Measurements from ENCODE around the gene TPD52L2.
"Not testable (repeated sequence)": the region's sequence is repeated elsewhere in the genome, so short reads cannot be mapped to it uniquely, and the experiment has no call there.

The TPD52L2 gene

DNA sequence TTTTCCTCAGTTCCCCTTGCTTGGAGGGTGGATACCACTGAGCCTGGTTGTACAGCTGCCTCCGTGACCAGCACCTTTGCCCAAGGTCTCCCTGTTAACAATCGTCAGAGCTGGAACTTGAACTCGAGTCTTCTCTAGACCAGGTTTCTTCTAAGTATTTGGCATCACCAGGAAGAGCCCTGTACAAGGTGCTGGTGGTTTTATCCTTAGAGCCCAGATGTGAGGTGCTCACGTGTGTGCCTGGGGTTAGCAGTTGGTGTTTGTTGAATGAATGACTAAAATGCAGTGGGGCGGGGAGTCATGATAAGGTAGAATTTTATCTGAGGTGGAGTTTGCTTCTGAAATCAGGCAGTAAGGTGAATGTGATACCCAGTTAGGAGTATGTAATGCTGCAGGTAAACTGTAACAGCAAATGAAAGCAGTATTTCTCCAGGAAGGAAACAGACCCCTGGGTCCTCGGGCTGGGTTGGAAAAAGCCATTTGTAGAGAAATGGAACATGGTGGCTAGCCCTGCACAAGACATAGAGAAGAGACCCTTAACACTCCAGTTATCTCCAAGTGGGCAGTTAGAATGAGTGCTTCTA lies 33.0 kb downstream of the TPD52L2 start:
- DNase-seq, result no peak

DNA sequence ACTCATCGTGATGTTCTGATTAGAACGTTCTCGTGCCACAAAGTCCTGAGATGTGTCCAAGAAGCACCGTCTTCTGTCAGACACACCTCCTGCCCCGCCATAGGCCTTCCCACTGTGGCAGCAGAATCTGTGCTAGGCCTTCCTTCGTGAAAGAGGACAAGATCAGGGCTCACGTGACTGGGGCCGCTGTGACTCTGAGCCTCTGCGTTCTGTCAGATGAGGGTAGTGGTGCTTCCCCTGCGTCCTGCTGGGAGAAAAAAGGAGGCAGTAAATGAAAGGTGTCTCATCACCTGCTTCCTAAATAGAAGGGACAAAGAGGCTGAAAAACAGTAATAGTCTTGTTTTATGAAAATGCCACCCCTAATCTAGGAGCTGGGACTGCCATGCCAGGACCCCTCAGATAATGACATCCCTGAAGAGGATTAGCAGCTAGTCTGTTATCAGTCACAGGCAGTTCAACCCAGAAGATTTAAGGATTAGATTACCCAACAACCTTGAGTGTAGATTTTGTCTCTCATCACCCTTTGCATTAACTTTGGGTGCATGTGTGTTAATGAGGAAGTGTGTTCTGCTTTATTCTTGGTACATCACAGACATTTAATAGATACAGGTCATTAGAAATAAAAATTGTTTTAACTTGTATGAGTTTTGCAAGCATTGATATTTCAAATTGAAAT lies 34.0 kb downstream of the TPD52L2 start:
- no peak for DNase-seq

DNA sequence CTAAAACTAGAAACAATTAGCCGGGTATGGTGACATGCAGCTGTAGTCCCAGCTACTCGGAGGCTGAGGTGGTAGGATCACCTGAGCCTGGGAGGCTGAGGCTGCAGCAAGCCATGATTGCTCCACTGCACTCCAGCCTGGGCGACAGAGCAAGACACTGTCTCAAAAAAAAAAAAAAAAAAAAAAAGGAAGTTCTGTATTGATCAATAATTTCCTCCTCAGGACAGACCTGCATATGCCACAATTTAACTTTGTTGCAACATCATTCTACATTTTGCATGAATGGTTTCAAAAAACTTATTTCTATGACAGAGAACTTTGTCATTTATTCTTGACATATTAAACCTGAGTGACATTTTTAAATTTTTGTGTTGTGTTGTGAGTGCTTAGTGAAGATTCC lies 35.3 kb downstream of the TPD52L2 start:
- DNase-seq, result no peak

DNA sequence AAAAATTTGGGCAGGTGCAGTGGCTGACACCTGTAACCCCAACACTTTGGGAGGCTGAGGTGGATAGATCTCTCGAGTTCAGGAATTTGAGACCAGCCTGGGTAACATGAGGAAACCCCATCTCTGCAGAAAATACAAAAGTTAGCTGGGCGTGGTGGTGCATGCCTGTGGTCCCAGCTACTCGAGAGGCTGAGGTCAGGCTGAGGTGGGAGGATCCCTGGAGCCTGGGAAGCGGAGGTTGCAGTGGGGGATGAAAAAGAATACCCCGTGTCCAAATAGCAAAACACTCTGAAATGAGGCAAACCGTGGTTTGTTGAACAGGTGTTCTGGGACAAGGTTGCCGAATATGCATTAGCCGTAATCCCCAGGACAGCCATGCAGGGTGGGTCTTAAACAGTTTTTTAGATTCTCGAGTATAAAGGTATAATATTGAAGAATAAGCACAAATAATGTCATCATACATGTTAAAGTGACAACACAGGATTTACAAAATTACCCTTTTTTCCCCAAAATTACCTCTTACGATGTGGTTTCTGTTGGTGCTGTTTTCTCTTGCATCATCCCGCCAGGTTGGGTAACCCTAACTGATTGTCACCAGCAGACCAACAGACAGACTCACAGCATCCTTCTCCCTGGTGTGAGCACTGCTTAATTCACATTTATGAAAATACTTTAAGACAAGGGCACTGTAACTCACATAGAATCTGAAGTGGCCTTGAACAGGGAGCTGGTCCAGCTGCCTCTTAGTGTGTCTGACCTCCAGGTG lies 38.9 kb downstream of the TPD52L2 start:
- DNase-seq, result no peak

DNA sequence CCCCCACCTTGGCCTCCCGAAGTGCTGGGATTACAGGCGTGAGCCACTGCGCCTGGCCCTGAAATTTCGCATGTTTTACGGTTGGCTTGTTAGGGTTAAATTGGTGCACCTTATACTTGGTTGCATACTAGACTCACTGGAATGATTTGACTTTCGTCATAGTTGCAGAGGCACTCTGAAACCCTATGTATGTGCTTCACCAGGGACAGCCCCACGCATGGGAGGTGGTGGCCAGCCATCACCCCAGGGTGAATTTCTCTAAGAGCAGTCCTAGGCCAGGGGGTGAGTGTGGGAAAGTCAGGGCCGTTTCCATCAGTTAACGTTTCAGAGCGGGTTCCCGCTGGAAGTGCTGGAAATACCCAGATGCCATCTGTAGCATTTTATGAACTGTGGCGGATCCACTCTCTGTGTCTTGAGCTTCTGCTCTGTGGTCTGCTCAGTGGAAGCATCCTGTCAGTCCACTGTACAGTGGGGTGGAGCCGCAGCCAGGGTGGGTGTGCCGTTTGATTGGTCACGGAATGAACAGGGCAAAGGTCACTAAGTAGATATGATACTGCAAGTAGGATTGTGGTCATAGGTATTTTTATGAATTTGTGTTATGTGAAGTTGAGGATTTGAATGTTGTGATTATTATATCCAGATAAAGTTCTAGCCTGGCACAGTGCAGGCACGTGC lies 43.1 kb downstream of the TPD52L2 start:
- DNase-seq, result no peak

DNA sequence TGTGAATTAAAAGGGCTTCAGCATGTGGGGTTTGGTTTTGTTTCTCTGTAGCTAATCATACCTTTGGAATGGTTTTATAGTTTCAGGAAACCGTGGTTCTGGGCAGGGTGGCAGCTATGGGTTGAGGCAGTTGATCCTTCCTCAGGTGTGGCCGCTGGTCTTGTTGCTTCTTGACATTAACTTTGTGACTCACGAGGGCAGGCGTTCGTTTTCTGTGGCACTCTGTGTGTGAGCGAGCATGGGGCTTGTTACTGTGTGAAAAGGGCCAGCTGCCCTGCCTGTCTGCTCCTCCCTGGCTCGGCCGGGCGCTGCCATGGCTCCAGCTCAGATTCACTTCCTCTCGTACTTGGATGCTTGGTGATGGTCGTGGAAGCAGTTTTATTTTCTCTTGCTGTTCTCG lies 46.1 kb downstream of the TPD52L2 start:
- no peak for DNase-seq

DNA sequence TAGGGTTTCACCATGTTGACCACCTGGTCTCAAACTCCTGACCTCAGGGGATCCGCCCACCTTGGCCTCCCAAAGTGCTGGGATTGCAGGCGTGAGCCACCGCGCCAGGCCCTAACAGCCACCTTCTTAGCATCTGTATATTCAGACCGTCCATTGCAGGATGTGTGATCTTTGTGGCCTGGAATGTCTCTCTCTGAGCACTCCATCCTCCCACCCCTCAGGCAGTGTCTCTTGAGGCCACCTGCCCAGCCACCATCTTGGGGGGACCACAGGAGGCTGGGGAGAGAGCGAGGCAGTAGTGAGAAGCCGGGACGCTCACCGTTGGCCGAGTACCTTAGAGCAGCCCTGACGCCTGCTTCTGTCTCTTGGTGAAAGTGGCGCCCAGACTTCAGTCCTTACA lies 48.7 kb downstream of the TPD52L2 start:
- no peak for DNase-seq

DNA sequence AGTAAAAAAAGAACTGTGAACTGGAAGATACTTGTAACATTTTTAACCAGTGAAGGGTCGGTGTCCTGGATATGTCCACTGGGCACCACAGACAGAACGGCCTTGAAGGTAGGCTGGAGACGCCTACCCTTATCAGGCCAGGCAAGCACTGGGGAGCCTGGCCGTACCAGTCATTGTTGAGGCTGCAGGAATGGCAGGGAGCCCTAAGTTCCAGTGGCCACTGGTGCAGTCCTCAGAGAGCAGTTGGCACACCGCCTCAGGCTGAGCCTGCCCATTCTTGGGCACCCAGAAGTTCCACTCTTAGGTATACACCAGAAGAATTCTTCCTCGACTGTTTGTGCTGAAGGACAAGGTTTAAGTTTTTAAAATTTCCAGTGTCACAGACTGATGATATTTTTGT lies 50.4 kb downstream of the TPD52L2 start:
- no peak for DNase-seq

DNA sequence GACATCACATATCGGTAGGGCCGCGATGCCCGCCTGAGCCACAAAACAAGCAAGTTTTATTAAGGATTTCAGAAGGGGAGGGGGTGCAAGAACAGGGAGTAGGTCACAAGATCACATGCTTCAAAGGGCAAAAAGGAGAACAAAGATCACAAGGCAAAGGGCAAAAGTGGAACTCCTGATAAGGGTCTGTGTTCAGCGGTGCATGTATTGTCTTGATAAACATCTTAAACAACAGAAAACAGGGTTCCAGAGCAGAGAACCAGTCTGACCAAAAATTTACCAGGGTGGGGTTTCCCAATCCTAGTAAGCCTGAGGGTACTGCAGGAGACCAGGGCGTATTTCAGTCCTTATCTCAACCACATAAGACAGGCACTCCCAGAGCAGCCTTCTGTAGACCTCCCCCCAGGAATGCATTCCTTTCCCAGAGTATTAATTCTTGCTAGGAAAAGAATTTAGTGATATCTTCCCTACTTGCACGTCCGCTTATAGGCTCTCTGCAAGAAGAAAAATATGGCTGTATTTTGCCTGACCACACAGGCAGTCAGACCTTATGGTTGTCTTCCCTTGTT lies 51.4 kb downstream of the TPD52L2 start:
- not testable (repeated sequence) for DNase-seq

DNA sequence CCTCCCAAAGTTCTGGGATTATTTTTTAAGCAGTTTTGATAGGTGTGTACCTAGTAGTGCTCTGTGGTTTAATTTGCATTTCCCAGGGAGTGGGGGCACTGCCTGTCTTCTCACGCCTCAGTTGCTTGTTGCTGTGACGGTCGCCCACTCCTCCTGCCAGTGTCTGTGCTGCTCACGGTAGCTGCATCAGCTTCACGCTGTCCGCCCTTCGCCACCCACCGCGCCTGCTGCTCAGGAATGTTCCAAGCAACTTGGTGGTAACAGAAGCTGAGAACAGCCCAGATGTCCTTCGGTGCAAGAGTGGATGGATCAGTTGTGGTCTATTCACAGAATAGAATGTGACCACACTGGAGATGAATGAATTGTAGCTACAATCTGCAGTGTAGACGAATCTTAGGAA lies 52.7 kb downstream of the TPD52L2 start:
- DNase-seq, result no peak

DNA sequence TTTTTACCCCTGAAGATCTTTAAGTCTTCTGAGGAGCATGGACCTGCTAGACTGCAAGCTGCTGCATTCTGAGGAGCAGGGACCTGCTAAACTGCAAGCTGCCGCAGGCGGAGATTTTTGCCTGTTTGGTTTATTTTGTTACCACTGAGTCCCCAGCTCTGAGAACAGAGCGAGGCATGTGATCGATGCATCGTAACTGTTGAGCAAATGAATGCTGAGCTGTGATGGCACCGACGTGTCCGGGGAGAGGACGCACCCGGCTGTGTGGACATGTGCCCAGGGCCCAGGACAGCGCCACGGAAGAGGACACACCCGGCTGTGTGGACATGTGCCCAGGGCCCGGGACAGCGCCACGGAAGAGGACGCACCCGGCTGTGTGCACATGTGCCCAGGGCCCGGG lies 54.1 kb downstream of the TPD52L2 start:
- DNase-seq, result no peak

DNA sequence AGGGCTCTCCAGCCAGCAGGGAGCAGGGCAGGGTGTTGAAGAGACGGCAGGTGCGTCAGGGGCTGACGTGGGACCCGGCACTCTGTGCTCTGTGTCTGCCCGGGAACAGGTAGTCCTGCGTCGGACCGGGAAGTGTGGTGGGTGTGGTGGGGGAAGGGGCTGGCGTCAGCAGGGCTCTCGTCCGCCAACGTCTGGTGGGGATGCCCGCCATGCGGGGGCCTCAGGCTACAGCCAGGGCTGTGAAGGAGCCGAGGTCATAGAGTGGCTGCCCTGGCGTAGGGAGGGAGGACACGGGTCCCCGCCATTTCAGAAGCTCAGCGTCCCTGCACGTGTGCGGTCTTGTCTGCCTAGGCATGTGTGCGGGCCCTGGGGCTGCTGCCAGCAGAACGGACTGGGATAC lies 55.2 kb downstream of the TPD52L2 start:
- no peak for DNase-seq

DNA sequence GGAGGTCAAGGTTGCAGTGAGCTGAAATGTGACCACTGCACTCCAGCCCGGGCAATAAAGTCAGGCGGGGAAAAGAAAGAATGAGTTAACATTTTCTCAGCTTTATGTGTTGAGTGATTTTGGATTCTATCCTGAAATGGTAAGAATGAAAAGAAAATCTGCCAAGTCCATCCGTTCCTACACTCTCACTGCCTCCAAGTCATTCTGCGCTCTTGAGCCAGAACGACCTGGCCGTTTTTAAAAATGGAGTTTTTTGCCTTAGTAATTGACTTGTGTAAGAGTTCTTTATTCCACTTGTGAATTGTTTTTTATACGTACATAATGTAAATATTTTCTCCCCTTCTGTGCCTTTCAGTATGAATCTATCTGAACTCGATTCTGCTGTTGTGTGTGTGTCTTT lies 58.6 kb downstream of the TPD52L2 start:
- DNase-seq, result no peak

DNA sequence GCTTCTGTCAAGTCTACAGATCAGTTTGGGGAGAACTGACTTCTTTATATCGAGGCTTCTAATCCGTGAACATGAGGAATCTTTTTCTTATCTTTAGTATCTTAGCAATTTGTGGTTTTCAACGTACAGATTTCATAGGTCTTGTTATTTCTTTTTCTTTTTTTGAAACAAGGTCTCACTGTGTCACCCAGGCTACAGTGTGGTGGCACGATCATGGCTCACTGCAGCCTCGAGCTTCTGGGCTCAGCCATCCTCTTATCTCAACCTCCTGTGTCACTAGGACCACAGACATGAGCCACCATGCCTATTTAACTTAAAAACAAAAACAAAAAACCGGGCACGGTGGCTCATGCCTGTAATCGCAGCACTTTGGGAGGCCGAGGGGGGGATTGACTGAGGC lies 59.2 kb downstream of the TPD52L2 start:
- no peak for DNase-seq

DNA sequence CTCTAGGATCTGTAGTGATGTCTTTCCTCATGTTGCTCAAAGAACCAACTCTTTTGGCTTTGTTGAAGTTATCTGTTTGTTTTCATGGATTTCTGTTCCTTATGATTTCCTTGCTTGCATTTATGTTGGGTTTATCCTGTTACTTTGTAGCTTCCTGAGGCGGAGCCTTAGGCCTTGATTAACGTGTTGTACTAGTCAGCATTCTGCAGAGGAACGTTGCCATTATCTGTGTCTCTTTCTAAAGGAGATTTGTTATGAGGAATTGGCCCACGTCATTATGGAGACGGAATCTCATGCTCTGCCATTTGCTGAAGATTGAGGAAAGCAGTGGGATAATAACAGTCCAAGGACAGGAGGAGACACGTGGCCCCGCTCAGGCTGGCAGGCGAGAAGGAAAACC lies 61.2 kb downstream of the TPD52L2 start:
- no peak for DNase-seq

DNA sequence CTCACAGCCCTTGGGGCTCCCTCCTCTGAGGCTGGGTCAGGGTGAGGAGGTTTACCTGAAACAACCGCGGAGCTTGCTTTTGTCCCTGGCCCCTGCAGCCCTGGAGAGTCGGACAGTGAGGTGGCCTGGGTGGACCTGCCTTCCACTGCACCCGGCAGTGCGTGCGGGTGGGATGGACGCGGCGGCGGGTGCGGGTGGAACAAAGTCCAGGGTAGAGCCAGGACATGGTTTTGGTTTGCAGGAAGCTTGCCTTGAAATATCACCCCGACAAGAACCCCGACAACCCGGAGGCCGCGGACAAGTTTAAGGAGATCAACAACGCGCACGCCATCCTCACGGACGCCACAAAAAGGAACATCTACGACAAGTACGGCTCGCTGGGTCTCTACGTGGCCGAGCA lies 64.0 kb downstream of the TPD52L2 start:
- no peak for DNase-seq

DNA sequence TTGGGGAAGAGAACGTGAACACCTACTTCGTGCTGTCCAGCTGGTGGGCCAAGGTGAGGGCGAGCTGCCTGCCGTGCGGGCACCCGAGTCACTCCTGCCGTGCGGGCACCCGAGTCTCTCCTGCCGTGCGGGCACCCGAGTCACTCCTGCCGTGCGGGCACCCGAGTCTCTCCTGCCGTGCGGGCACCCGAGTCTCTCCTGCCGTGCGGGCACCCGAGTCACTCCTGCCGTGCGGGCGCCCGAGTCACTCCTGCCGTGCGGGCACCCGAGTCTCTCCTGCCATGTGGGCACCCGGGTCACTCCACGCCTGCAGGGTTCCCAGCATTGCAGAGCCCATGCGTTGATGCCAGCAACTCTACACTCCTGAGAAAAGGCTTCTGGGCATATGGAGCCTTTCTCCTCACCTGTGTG lies 64.4 kb downstream of the TPD52L2 start:
- DNase-seq, result not testable (repeated sequence)

DNA sequence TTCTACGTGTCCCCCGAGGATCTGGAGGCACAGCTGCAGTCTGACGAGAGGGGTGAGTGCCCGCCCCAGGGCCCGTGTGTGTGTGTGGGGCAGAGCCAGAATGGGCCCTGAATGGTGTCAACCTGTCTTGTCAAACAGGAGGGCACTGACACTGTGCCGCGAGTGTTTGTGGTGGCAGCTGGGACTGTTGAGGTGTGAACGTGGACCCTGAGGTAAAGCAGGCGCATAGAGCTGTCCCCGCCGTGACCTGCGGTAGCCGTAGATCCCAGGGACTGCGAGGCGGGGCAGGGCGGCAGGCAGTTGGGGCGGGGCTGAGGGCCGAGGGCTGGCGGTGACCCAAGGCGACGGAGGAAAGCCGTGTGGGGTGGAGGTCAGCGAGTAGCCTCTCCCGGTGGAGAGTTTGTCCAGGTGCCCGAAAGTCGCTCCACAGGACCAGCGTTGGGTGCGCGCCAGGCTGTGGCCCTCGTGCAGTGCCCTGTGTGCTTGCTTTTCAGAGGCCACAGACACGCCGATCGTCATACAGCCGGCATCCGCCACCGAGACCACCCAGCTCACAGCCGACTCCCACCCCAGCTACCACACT lies 66.0 kb downstream of the TPD52L2 start:
- DNase-seq, result no peak

DNA sequence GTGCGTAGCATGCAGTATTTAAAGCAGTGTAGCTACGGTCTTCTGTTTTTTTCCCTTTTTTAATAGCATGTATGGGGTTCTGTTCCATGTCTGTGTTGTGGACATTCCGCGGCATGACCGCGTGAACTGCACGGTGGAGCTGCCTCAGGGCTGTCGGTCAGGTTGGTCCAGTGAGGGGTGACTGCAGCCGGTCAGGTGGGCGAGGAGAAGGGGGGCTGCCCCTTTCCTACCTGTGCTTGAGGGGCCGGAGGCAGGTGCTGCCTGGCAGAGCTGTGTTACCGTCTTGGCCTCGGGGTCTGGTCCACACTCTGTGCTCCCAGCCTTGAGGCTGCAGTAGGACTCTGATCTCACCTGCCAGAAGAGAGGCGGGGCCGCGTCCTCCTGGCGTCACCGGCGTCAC lies 66.7 kb downstream of the TPD52L2 start:
- no peak for DNase-seq

DNA sequence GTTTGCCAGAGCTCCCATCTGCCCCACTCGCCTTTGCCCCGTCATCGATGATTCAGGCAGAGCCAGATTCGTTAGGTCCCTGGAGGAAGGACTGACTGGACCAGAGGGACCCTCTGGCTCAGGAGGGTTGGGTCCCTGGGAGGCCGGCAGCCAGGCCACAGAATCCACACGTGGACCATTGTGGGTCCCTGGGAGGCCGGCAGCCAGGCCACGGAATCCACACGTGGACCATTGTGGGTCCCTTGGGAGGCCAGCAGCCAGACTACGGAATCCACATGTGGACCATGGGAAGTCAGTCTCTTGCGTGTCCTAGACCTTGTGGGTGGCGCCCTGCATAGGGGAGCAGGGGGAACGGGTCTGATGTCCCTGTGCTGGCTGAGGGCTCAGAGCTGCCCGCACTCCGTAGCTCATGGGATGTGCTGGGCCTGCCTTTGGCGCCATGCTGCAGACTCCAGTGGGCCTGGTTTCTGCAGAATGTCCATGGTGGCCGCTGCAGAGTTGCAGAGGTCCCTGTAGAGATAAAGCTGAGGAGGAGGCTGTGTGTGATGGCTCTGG lies 67.6 kb downstream of the TPD52L2 start:
- DNase-seq, result no peak

DNA sequence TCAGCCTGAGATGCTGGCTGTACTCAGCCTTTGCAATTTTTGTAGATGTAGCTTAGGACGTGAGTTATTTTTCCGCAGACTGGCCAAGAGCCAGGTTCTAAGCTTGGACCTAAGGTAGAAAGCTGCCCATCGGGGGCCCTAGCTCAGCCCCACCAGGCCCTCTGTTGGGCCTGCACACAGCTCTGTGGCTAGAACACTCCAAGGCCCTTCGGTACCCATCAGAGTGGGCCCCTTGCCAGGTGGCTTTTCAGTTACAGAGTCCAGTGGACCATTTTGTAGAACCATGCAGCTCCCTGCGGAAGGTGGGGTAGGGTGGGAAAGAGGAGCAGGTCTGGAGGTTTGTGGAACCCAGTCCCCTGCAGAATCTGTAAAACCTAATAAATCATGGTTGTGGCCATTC lies 68.6 kb downstream of the TPD52L2 start:
- no peak for DNase-seq

DNA sequence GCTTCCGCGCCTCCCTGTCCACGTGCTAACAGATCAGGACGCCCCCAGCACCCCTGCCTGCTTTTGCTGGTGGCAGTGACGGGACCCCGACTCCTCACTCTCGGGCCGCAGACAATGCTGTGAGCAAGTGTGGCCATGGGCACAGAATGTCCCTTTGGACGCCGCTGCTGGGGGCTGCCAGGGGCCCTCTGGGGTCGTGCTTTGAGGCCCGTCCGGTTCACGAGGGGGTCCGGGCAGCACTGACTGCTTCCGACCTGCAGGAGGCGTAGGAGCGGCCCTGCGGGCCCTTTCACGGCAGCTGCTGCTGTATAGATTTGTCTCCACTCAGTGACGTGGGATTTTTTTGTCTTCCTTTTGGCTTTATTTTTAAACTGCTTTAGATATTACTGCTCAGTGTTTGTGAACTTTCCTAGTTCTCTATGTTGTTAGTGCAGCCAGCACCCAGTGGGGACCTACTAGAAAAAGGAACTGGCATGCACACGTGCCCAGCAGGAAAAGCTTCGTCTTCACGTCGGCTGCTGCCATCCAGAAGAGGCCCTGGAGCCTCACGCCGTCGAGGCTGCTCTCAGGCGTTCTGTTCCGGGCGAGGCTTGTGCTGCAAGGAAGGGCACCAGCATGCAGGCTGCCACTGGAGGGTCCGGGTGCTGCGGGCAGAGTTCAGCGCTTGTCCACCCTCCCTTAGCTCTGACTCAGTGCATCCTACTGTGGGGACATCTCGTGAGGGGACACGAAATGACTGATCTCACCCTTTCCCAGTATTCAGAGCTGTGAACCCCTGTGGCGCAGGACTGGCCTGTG lies 69.4 kb downstream of the TPD52L2 start:
- no peak for DNase-seq

Measured in KG1 (cell line).